ENCODE measurements around the gene TUBG1. TPM values are rescaled to one million over a fixed set of nuclear protein-coding genes. Genes with fewer than 3 reads are reported as not detected.

The TUBG1 gene
- total and polyA plus RNA-seq, 9 of the 15 experiments (the other 6 are each of a cell fraction or from before 2014, with no cell fraction given) = 33.1 to 147 (median 66.0) TPM

- TF ChIP-seq, protein P1, sequence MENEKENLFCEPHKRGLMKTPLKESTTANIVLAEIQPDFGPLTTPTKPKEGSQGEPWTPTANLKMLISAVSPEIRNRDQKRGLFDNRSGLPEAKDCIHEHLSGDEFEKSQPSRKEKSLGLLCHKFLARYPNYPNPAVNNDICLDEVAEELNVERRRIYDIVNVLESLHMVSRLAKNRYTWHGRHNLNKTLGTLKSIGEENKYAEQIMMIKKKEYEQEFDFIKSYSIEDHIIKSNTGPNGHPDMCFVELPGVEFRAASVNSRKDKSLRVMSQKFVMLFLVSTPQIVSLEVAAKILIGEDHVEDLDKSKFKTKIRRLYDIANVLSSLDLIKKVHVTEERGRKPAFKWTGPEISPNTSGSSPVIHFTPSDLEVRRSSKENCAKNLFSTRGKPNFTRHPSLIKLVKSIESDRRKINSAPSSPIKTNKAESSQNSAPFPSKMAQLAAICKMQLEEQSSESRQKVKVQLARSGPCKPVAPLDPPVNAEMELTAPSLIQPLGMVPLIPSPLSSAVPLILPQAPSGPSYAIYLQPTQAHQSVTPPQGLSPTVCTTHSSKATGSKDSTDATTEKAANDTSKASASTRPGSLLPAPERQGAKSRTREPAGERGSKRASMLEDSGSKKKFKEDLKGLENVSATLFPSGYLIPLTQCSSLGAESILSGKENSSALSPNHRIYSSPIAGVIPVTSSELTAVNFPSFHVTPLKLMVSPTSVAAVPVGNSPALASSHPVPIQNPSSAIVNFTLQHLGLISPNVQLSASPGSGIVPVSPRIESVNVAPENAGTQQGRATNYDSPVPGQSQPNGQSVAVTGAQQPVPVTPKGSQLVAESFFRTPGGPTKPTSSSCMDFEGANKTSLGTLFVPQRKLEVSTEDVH (IDR thresholded peaks at IDR 0.05; ENCODE audit: low read depth, partially characterized antibody) = no peak
- TF ChIP-seq, protein P2, sequence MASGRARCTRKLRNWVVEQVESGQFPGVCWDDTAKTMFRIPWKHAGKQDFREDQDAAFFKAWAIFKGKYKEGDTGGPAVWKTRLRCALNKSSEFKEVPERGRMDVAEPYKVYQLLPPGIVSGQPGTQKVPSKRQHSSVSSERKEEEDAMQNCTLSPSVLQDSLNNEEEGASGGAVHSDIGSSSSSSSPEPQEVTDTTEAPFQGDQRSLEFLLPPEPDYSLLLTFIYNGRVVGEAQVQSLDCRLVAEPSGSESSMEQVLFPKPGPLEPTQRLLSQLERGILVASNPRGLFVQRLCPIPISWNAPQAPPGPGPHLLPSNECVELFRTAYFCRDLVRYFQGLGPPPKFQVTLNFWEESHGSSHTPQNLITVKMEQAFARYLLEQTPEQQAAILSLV (tag; IDR thresholded peaks at IDR 0.05) = no peak
- TF ChIP-seq ZNF324 (CRISPR knock-in tag; IDR thresholded peaks at IDR 0.05) = no peak
- TF ChIP-seq, protein P3, sequence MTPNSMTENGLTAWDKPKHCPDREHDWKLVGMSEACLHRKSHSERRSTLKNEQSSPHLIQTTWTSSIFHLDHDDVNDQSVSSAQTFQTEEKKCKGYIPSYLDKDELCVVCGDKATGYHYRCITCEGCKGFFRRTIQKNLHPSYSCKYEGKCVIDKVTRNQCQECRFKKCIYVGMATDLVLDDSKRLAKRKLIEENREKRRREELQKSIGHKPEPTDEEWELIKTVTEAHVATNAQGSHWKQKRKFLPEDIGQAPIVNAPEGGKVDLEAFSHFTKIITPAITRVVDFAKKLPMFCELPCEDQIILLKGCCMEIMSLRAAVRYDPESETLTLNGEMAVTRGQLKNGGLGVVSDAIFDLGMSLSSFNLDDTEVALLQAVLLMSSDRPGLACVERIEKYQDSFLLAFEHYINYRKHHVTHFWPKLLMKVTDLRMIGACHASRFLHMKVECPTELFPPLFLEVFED (CRISPR knock-in tag; conservative IDR thresholded peaks at IDR 0.05) = no peak
- TF ChIP-seq, protein P4, sequence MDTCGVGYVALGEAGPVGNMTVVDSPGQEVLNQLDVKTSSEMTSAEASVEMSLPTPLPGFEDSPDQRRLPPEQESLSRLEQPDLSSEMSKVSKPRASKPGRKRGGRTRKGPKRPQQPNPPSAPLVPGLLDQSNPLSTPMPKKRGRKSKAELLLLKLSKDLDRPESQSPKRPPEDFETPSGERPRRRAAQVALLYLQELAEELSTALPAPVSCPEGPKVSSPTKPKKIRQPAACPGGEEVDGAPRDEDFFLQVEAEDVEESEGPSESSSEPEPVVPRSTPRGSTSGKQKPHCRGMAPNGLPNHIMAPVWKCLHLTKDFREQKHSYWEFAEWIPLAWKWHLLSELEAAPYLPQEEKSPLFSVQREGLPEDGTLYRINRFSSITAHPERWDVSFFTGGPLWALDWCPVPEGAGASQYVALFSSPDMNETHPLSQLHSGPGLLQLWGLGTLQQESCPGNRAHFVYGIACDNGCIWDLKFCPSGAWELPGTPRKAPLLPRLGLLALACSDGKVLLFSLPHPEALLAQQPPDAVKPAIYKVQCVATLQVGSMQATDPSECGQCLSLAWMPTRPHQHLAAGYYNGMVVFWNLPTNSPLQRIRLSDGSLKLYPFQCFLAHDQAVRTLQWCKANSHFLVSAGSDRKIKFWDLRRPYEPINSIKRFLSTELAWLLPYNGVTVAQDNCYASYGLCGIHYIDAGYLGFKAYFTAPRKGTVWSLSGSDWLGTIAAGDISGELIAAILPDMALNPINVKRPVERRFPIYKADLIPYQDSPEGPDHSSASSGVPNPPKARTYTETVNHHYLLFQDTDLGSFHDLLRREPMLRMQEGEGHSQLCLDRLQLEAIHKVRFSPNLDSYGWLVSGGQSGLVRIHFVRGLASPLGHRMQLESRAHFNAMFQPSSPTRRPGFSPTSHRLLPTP (IDR thresholded peaks at IDR 0.05; ENCODE audit: borderline replicate concordance, extremely low read depth, insufficient read length) = peak; percentile 17
- TF ChIP-seq PBX2 (CRISPR knock-in tag; IDR thresholded peaks at IDR 0.05; ENCODE audit: low read depth) = no peak
- 0 out of 2 replicates have a peak, but pooled peaks have one; percentile 11 for TF ChIP-seq PBX2 (tag; conservative IDR thresholded peaks at IDR 0.05; ENCODE audit: low read depth)
- no peak for TF ChIP-seq ZNF23 (CRISPR knock-in tag; IDR thresholded peaks at IDR 0.05)
- TF ChIP-seq, protein P5, sequence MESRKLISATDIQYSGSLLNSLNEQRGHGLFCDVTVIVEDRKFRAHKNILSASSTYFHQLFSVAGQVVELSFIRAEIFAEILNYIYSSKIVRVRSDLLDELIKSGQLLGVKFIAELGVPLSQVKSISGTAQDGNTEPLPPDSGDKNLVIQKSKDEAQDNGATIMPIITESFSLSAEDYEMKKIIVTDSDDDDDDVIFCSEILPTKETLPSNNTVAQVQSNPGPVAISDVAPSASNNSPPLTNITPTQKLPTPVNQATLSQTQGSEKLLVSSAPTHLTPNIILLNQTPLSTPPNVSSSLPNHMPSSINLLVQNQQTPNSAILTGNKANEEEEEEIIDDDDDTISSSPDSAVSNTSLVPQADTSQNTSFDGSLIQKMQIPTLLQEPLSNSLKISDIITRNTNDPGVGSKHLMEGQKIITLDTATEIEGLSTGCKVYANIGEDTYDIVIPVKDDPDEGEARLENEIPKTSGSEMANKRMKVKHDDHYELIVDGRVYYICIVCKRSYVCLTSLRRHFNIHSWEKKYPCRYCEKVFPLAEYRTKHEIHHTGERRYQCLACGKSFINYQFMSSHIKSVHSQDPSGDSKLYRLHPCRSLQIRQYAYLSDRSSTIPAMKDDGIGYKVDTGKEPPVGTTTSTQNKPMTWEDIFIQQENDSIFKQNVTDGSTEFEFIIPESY (CRISPR knock-in tag; IDR thresholded peaks at IDR 0.05) = no peak
- TF ChIP-seq ZFP30 (CRISPR knock-in tag; IDR thresholded peaks at IDR 0.05; ENCODE audit: borderline replicate concordance) = no peak
- TF ChIP-seq RBM17 (IDR thresholded peaks at IDR 0.05; ENCODE audit: borderline replicate concordance, low read depth, low read length) = no peak
- no peak for TF ChIP-seq PYGO2 (tag; IDR thresholded peaks at IDR 0.05)
Measured at GRCh38 chr17:42623732-42624596, 14.5 kb downstream of the TUBG1 start (continued).
